OCI-LY1 (cell line): Measurements from ENCODE around the gene RAB30.

Experiments
- CTCF ChIP-seq: fragments of 200-600 bp; sonication (generic), shearing (Covaris generic); IDR thresholded peaks from 2 replicates; pipeline ENCODE4 v1.5.1; 2017; ENCODE audit warnings: mild to moderate bottlenecking, antibody characterized with exemption, low read length, moderate library complexity, mixed read lengths
- EZH2 ChIP-seq: fragments of 200-600 bp; sonication (generic), shearing (Covaris generic); IDR thresholded peaks from 2 replicates; pipeline ENCODE4 v1.8.0; 2017; ENCODE audit warnings: borderline replicate concordance, mixed run types, mild to moderate bottlenecking, antibody characterized with exemption, low read length, moderate library complexity, mixed read lengths

- TF ChIP-seq CTCF (no peak), EZH2 (no peak)
Measured at GRCh38 chr11:82932564-82932963, 139.1 kb downstream of the RAB30 start.
